GM12892 (cell line): ENCODE measurements around the gene SERPINB7.

ENCODE experiments used
- POLR2A ChIP-seq: IDR thresholded peaks from 2 replicates; pipeline ENCODE4 v1.6.1; 2011; ENCODE audit warnings: low read depth, low read length, control low read depth
- POLR2AphosphoS5 ChIP-seq: IDR thresholded peaks from 2 replicates; pipeline ENCODE4 v1.6.1; 2011; ENCODE audit warnings: low read depth, low read length, control low read depth
- TAF1 ChIP-seq: IDR thresholded peaks from 2 replicates; pipeline ENCODE4 v1.6.1; 2011; ENCODE audit warnings: low read depth, mild to moderate bottlenecking, control low read depth, low read length, borderline replicate concordance

GRCh38 chr18:63779386-63779785 is 4.2 kb downstream of the SERPINB7 start:
- no peak for TF ChIP-seq TAF1
- no peak for TF ChIP-seq POLR2A
- TF ChIP-seq POLR2AphosphoS5: no peak
